Erythroblast (primary cell): ENCODE measurements around the gene TACC3.

Experiments
- DNase-seq, 2 experiments: peaks; one replicate each; lab custom pipeline; 2025; lab: John Stamatoyannopoulos, UW
- GATA1 ChIP-seq: IDR thresholded peaks from 2 replicates; pipeline ENCODE4 v1.6.1; 2011; ENCODE audit warnings: low read depth, mild to moderate bottlenecking, control low read depth, low read length, moderate library complexity
- POLR2A ChIP-seq: IDR thresholded peaks from 2 replicates; pipeline ENCODE4 v1.6.1; 2011; ENCODE audit warnings: mild to moderate bottlenecking, low read length

The TACC3 gene

DNA sequence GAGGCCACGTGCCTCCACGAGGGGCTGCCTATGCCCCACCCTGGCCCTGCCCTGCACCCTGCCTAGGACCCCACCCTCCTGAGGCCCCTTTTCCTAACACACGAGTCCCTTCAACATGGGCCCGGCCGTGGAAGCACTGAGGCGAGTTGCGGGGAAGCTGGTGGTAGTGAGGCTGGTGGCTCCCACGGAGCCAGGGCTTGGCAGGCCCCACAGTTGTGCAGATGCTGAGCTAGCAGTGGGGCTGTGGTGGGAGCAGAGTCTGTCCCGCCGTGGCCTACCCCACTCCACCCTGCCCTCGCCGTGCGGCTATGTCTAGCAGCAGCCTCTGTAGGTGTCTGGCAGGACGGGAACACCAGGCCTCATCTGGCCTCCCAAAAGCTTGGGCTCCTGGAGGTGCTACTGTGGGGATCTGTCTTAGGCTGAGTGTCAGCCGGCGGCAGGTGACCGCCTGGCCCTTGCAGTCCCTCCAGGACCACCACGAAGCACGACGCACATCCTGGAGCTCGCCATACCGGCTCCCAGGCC is 18.8 kb downstream of the TACC3 start:
- TF ChIP-seq GATA1, result no peak
- no peak for TF ChIP-seq POLR2A

DNA sequence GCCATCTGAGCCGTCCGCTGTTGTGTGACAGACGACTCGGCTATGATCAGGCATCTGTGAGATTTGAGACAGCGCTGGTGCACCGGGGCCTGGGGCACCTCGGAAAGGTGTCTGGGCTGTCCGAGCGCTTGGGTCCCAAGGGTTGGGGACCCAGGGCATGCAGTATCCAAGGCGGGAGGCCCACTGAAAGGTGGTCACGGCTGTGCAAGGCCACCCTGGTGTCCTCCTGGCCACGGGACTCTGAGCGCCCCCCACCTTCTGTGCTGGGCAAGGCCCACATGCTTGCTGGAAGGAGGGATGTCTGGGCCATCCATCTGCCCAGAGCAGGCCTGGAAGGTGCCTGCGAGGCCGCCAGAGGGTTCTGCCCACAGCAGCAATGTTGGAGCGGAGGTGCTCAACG is 19.9 kb downstream of the TACC3 start:
- no peak for TF ChIP-seq POLR2A
- no peak for TF ChIP-seq GATA1
- DNase-seq, result no peak

More for the DNA sequence above, 18.8 kb downstream of the TACC3 start:
- no peak for DNase-seq

DNA sequence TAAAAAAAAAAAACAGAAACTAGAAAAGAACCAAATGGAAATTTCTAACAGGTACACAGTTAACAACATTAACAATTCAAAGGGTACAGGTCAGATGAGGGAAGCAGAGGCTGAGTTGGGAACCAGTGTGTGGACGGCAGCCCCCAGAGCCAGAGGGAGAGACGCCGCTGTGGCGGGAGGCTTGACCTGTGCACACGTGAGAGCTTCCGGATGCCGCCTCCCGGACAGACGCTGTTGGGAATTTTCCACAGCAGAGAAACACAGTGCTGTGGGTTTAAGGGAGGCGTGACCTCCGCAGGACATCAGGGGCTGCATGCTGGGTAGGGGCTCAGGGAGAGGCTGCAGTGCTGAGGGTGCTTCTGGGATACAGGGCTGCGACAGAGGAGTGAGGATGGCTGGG is 22.2 kb downstream of the TACC3 start:
- no peak for TF ChIP-seq GATA1
- TF ChIP-seq POLR2A, result no peak
- DNase-seq, result no peak

DNA sequence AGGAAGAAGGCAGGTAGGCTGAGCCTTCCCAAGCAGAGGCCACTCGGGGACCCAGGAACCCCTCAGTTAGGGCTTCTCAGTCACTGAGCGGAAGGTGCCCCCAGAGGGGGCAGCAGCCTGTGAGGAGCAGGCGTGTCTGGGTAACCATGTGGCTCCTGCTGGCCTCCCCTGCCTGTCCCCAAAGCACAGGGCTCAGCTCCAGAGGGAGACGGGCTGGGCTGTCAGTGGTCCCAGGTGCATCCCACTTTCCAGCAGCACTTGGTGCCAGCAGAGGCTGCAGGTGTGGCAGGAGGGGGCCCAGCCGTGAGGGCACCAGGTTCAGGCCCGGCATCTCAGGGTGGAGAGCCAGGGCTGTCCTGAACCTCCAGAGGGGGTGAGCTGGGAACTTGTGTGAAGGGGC is 22.7 kb downstream of the TACC3 start:
- no peak for TF ChIP-seq POLR2A
- TF ChIP-seq GATA1, result no peak
- DNase-seq, result no peak

DNA sequence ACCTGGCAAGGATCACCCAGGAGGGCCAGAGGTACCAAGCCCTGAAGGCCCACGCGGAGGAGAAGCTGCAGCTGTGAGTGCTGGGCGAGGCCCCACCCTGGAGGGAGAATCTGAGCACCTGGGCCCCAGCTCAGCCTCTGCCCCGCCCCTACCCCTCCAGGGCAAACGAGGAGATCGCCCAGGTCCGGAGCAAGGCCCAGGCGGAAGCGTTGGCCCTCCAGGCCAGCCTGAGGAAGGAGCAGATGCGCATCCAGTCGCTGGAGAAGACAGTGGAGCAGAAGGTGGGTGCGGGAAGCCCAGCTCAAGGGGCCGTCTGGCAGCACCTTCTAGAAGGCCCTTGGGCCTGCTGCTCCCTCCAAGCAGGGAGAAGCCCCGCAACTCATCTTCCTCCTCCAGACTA is 23.2 kb downstream of the TACC3 start:
- no peak for TF ChIP-seq POLR2A
- TF ChIP-seq GATA1, result no peak
- DNase-seq, result no peak

DNA sequence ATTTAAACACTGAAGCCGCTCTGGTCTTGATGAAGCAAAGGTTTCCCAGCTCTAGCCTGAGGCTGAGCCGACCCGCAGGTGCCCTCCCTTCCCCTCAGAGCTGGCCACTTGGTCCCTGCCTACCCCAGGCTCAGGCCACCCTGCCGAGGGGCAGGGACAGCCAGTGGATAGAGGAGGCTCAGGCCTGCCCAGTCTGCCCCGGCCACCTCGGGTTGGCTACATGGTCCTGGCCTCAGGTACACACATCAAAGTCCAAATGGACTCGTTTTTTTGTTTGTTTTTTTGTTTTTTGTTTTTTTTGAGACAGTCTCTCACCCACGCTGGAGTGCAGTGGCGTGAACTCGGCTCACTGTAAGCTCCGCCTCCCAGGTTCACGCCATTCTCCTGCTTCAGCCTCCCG is 23.8 kb downstream of the TACC3 start:
- no peak for TF ChIP-seq GATA1
- TF ChIP-seq POLR2A, result no peak

DNA sequence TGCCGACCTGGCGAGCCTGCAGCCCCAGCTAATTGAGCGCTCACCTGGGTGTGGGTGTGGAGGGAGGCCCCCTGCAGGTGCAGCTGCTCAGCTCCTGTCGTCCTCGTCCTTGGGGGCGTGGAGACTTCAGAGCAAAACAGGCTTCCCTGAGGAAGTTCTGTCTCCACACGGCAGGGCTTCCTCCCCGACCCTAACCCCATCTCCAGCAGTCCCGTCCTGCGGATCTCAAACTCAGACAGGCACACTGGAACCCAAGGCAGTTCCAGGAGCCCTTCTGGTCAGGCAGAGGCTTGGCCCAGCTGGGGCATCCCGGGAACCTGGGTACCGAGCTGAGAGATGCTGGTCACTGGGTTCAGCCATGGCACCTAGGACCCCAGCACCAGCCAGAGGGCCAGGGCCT is 24.4 kb downstream of the TACC3 start:
- no peak for DNase-seq
- no peak for TF ChIP-seq GATA1
- no peak for TF ChIP-seq POLR2A

More for the DNA sequence above, 23.8 kb downstream of the TACC3 start:
- no peak for DNase-seq

DNA sequence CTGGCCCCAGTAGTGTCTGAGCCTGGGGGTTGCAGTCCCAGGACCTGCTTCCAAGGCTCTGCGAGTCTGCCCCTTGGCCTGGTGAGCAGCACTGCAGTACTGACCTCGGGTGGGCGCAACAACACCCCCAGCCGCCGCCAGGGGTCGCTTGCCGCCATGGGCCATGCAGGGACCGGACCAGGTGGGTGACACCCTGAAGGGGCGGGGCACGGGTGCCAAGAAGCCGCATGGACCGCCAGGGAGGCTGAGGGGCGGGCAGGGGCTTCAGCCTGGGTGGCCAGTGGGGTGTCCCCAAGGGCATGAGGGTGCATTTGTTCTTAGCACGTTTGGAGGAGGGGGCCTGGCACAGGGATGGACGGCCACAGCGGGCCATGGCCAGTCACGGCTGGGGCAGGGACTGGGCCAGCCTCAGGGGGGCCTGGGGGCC is 25.0 kb downstream of the TACC3 start:
- TF ChIP-seq GATA1 (no peak), POLR2A (no peak)
- peak; percentile 84 to 88 for DNase-seq

DNA sequence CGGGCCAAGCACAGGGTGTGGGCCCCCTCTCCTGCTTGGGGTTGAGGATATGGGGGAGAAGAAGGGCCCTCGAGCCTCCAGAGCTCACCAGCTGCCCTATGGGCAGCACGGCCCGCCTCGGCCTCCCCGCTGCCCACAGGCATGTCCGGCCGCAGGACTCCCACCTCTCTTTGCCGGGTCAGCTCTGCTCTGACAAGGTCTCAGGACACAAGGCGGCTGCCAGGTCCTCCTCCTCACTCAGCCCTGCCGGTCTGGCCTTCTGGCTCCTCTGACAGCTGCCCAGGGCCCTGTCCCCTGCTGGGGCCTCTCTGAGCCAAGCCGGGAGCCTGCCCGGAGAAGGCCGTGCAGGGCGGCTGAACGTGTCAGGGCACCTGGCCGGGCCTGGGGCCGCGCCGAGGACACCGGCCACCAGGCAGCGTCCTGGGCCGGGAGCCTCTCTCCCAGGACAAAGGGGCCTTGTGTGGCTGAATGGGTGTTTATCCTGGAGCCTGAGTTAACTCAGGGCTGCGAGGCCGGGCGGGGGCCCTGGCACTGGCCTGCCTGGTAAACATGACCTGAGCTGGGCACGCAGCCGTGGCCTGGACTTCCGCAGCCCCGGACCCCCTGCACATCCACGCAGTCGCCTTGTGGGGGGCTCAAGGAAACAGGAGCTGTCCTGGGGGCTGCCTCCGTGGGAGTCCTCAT is 25.7 kb downstream of the TACC3 start:
- TF ChIP-seq GATA1 (no peak), POLR2A (no peak)
- DNase-seq, result no peak

DNA sequence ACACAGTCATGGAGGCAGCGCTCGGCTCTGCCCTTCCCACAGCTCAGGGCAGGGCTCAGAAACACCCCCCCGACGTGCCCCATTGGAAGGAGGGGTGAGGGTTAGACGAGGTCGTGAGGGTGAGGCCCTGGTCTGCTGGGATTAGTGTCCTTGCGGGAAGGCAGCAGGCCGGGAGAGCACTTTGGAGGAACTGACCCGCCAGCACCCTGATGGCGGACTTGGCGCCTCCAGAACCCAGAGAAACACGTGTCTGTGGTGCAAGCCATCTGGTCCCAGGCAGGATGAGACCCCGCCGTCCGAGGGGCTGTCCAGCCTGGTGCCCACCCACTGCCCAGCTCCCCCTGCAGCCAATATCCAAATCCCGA is 26.3 kb downstream of the TACC3 start:
- TF ChIP-seq POLR2A (no peak), GATA1 (no peak)
- no peak for DNase-seq

DNA sequence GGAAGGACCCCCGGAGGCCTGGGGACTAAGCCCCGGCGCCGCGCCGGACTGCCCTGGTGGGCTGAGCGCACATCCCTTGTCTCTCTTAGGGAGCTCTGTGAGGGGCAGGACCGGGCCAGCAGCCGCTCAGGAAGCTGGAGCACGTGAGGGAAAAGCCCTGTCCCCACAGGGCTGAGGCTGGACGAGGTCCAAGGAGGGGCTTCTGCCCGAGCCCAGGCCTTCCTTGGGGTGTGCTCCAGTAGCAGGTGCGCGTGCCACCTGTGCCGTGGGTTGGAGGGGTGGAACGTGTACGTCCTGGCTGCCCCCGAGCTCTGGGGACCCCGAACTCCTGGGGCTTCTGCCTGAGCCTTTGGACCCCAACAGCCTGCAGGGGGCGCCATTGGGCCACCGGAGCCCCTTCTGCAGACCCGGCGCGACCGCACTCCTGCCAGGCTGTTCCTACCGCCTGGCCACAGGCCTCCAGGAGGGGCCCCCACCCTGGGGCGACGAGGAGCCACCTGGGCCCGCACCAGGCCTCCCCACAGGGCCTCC is 27.2 kb downstream of the TACC3 start:
- no peak for TF ChIP-seq GATA1
- TF ChIP-seq POLR2A, result no peak
- DNase-seq, result peak; percentile 89 to 91

DNA sequence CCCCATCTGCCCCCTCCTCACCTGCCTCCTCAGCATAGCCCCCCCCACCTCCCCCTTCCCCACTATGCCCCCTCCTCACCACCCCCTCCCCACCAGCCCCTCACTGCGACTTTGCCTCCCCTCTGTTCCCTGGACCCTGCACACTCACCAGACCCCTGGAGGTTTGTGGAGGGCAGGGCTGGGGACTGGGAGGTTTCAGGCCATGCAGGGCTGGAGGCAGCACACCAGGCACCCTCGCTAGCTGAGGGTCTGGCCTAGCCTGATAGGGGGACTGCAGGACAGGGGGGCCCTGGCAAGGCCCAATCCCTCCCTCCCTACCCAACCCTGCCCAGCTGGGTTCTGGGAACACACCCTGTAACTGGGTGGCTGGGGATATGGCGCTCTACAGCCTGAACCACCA is 28.0 kb downstream of the TACC3 start:
- TF ChIP-seq GATA1 (no peak), POLR2A (no peak)

DNA sequence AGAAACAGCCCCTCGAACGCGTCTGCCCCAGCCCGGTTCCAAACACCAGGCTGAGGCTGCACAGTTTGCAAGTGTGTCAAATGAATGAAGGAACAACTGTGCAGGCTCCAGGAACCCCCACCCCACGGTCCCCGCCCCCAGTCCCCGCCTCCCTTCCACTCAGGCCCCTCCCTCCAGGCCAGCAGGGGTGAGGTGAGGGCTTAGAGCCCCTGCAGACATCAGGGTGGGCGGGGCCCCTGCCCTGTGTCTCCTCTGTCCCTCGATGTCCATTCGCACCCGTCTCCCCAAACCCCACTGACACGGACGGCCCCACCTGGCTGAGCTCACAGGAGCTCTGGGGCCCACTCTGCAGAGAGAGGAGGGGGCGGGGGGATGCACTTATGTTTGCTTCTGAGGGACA is 28.5 kb downstream of the TACC3 start:
- no peak for TF ChIP-seq GATA1
- TF ChIP-seq POLR2A, result no peak
- no peak for DNase-seq

More for the DNA sequence above, 28.0 kb downstream of the TACC3 start:
- DNase-seq, result peak; percentile 34 to 76

DNA sequence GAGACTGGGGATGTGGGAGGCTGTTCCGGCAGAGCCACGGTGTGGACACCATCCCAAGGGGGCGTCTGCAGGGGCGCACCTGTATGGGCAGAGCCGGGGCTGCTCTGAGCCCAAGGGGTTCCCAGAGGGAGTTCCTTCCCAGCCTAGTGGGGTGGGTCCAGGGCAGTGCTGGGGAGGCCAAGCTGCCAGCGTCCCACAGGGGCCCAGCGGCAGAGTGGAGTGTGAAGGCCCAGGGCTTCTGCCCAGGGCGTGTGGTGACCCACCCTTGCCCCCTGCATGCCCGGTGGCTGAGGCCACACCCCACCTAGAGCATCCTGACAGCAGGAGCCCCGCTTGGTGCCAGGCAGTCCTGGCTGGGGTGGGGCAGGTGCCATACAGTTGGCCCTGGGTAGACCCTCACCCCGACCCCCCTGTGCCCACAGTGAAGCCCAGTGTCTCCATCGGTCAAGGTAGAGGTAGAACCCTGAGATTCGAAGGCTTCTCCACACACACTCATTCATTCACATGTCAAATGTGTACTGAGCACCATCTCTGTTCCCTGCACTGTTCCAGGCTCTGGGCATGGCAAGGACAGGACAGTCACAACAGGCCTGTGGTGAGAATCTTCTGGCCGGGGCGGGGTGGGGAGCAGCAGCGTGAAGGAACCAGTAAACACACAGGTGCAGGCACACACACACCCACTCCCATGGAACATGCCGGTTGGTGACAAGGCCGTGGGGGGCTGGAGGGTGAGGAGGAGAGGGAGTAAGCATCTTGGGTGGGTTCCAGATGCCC is 29.2 kb downstream of the TACC3 start:
- no peak for TF ChIP-seq GATA1
- TF ChIP-seq POLR2A, result no peak
- no peak for DNase-seq
